AG04450 (cell line): Measurements from ENCODE around the gene H2AZ2. TPM values are rescaled to one million over a fixed set of nuclear protein-coding genes. Genes with fewer than 3 reads are reported as not detected.

Source experiments
- CTCF ChIA-PET: fragments of 300-600, 350-600 bp; formaldehyde crosslinking; extraction: SDS; loops from one replicate; lab custom pipeline; 2022; ENCODE audit warnings: antibody characterized with exemption, inconsistent platforms; lab: Charles Lee
- POLR2A ChIA-PET: fragments of 350-600 bp; formaldehyde crosslinking; extraction: SDS; loops from one replicate; lab custom pipeline; 2021; ENCODE audit warnings: antibody characterized with exemption, inconsistent platforms; lab: Yijun Ruan, JAX
- DNase-seq: peaks from one replicate; pipeline ENCODE4 v3.0.0-alpha.2; 2011; ENCODE audit warnings: low read depth, low spot score
- H3K27ac ChIP-seq: one replicate; pipeline ENCODE4 v1.5.1; 2012; ENCODE audit warnings: low read depth, low read length, control low read depth
- H3K27me3 ChIP-seq: one replicate; pipeline ENCODE4 v1.6.0; 2012; ENCODE audit warnings: low read length; ENCODE audit not compliant: control insufficient read depth, insufficient read depth
- H3K4me3 ChIP-seq: 2 replicates; pipeline ENCODE4 v1.5.1; 2011; ENCODE audit warnings: mild to moderate bottlenecking, low read depth, low read length, control low read depth
- H3K9me3 ChIP-seq: 2 replicates; pipeline ENCODE4 v1.5.1; 2012; ENCODE audit warnings: low read length; ENCODE audit not compliant: control insufficient read depth, insufficient read depth
- CTCF ChIP-seq: IDR thresholded peaks from 2 replicates; pipeline ENCODE4 v1.5.1; 2011; ENCODE audit warnings: low read depth, low read length, control low read depth, inconsistent platforms
- polyA plus RNA-seq: library from polyadenylated mRNA; depleted of rRNA; stranded (reverse); fragments of >200 nt; gene quantifications from 2 replicates; pipeline ENCODE4 v1.2.3, GENCODE V29; 2011; rRNA removed

H2AZ2 gene
- polyA plus RNA-seq, 1 experiment = 164 TPM

GRCh38 chr7:44784364-44784763 lies 63.5 kb downstream of the H2AZ2 start:
- no peak for TF ChIP-seq CTCF
- Histone ChIP-seq H3K9me3 (peaks cover 13% of the 10 kb centered on the region), H3K27ac (no peak overlapping the region), H3K4me3 (no peak overlapping the region), H3K27me3 (peaks cover 6% of the 10 kb centered on the region)
- ChIA-PET CTCF (no interaction called here), POLR2A (interaction anchor here (0.5 kb wide), 1 partner anchor 47 kb away, joined by 3 read pairs; no protein-coding TSS in a partner anchor)
- DNase-seq = no peak

GRCh38 chr7:44783407-44783806 lies 64.5 kb downstream of the H2AZ2 start:
- Histone ChIP-seq H3K4me3 (no peak overlapping the region), H3K27me3 (peaks cover 6% of the 10 kb centered on the region), H3K9me3 (peaks cover 13% of the 10 kb centered on the region), H3K27ac (no peak overlapping the region)
- no peak for DNase-seq
- POLR2A ChIA-PET = interaction anchor here (0.7 kb wide), 1 partner anchor 620 kb away, joined by 9 read pairs; no protein-coding TSS in a partner anchor
- TF ChIP-seq CTCF = no peak
- CTCF ChIA-PET = no interaction called here

- DNase-seq = no peak
- Histone ChIP-seq H3K27me3 (peaks cover 6% of the 10 kb centered on the region), H3K9me3 (peaks cover 13% of the 10 kb centered on the region), H3K27ac (no peak overlapping the region), H3K4me3 (no peak overlapping the region)
- POLR2A ChIA-PET = interaction anchor here (0.6 kb wide), 3 partner anchors 10 to 208 kb away, joined by 3 to 4 read pairs (median 4); no protein-coding TSS in a partner anchor
- CTCF ChIA-PET = no interaction called here
- TF ChIP-seq CTCF = no peak
Observed at GRCh38 chr7:44782460-44782859, 65.4 kb downstream of the H2AZ2 start.

Other genes starting within 250 kb of the H2AZ2 start
- 35.8 and 38.6 TPM in 2 replicates for gene OGDH, start 241.5 kb downstream of the H2AZ2 start, polyA plus RNA-seq
- gene ZMIZ2, start 99.2 kb downstream of the H2AZ2 start, polyA plus RNA-seq = 4.8 and 7.7 TPM in 2 replicates
- gene PPIA, start 51.4 kb downstream of the H2AZ2 start, polyA plus RNA-seq = 4,846 and 5,100 TPM in 2 replicates
- 7.6 TPM in 2 replicates for gene PURB, start 37.4 kb upstream of the H2AZ2 start, polyA plus RNA-seq
- gene MYO1G, start 130.9 kb upstream of the H2AZ2 start, polyA plus RNA-seq = not detected in 2 replicates
- 24.7 and 40.6 TPM in 2 replicates for gene CCM2, start 152.1 kb upstream of the H2AZ2 start, polyA plus RNA-seq
- 0.64 and 1.7 TPM in 2 replicates for gene NACAD, start 240.9 kb upstream of the H2AZ2 start, polyA plus RNA-seq